ENCODE data around the gene EYA4. TPM values are rescaled to one million over a fixed set of nuclear protein-coding genes. Genes with fewer than 3 reads are reported as not detected.

Gene EYA4
- total RNA-seq, 2 experiments from 2014 or later: not detected

DNA sequence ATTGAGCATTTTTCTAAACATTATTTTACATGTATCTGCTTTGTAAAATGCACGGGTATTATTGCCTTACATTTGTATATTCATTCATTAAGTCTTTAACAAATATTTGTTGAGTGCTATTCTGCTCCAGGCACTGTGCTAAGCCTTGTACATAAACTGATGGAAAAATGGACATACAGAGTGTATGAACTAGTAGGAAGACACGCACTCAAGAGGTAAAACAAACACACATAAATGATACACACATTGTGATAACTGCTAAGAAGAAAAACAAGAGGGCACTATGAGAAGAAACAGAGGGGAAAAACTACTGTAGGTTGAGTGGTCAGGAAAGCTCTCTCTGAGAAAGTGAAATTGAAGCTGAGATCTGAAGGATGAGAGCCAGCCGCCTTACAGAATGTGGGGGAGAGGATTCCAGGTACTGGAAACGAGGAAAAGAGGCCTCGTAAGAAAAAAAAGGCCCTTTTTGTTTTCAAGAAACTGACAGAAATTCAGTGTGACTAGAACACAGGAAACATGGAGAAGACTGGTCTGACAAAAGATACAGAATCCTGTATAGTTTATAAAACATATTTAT lies 117.5 kb downstream of the EYA4 start:
- no peaks in the 10 kb centered on the region for H3K9me3 Mint-ChIP-seq (ENCODE audit: low read depth)
- no peaks in the 10 kb centered on the region for H3K36me3 Mint-ChIP-seq
- no peak overlapping the region for H3K27ac Mint-ChIP-seq
- no peak for DNase-seq
- H3K27me3 Mint-ChIP-seq: no peaks in the 10 kb centered on the region
- no peak for ATAC-seq
- H3K4me3 Mint-ChIP-seq: no peak overlapping the region
- H3K4me1 Mint-ChIP-seq: no peaks in the 10 kb centered on the region
- CTCF ChIA-PET: no interaction called here

DNA sequence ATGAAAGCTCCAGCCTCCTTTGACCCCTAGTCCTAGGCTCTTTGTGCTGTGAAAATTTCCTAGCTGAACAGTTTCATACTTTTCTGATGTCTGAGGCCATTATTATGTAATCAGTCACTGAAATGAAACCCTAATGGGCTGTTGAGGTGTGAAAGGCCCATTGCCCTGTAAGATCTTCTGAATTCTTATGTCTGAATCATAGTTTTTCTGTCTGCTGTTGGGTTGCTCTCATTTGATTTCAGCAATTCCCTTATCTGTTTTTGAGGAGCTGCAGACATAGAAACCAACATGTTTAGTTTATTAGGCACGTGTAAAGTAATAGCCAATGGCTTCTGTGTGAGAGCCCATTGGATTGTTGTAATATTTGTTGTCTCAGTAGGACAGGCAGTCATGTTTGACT lies 118.1 kb downstream of the EYA4 start:
- H3K9me3 Mint-ChIP-seq (ENCODE audit: low read depth): no peaks in the 10 kb centered on the region
- no peak overlapping the region for H3K27ac Mint-ChIP-seq
- H3K36me3 Mint-ChIP-seq: no peaks in the 10 kb centered on the region
- CTCF ChIA-PET: no interaction called here
- no peak overlapping the region for H3K4me3 Mint-ChIP-seq
- DNase-seq (no peak), ATAC-seq (no peak)
- H3K27me3 Mint-ChIP-seq: no peaks in the 10 kb centered on the region
- no peaks in the 10 kb centered on the region for H3K4me1 Mint-ChIP-seq

DNA sequence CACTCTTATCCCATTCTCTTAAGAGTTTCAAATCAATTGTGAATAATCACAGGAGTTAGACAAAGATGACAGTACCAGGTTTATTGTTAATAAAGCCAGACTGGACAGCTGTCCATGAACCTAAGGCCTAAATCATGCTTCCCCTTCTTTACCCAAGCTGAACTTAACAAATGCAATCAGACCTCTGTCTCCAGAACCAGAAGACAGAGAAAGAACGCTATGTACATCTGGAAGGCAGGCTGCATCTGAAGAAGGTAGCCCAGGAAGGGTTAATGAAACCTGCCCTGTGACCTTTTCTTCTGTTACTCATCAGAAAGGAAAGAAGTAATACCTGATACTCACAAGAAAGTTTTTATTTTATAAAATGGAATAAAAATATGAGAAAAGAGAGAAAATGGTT lies 118.6 kb downstream of the EYA4 start:
- Mint-ChIP-seq H3K36me3 (no peaks in the 10 kb centered on the region), H3K27me3 (no peaks in the 10 kb centered on the region)

DNA sequence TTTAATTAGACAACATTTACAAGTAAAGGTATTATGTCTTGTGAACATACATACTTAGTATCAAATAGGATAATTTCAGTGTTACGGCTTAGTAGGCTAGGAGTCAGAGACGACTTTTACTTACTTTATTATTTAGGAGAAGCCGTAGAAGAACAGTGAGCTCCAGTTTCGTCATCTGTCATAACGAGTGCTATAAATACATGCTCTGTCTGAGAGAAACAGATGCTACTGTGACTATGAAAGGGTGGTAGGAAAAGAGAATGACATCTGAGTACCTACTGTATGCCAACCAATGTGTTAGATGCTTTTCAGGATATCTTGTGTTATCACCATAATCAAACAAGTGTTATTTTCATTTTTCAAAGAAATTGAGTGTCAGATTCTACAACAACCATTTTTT lies 119.0 kb downstream of the EYA4 start:
- no peaks in the 10 kb centered on the region for H3K4me1 Mint-ChIP-seq
- no peaks in the 10 kb centered on the region for H3K36me3 Mint-ChIP-seq
- no peaks in the 10 kb centered on the region for H3K9me3 Mint-ChIP-seq (ENCODE audit: low read depth)
- no peak overlapping the region for H3K4me3 Mint-ChIP-seq
- DNase-seq: no peak
- no peaks in the 10 kb centered on the region for H3K27me3 Mint-ChIP-seq
- CTCF ChIA-PET: no interaction called here
- no peak for ATAC-seq
- no peak overlapping the region for H3K27ac Mint-ChIP-seq

More for the DNA sequence above, 118.6 kb downstream of the EYA4 start:
- Mint-ChIP-seq H3K9me3 (ENCODE audit: low read depth) (no peaks in the 10 kb centered on the region), H3K4me1 (no peaks in the 10 kb centered on the region), H3K4me3 (no peak overlapping the region), H3K27ac (no peak overlapping the region)
- CTCF ChIA-PET: no interaction called here
- no peak for ATAC-seq
- DNase-seq: no peak

DNA sequence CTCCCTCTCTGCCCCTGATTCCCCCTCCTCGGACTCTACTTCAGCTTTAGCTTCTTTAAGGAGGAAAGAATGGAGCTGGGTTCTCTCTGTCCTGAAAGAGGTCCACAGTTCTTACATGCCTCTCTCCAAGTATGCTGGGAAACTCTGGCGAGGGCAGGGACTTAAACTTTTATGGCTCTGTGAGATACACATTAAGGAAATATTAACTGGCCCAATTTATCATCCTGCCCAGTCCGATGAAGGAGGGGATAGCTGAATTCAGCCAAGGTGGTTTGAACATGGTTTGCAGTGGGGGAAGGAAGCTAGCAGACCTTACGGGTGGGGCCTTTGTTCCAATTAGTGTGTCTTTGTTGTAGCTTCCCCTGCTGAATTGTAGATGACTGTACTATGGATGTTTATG lies 121.7 kb downstream of the EYA4 start:
- CTCF ChIA-PET: interaction anchor here (1.3 kb wide), 1 partner anchor 9 kb away, joined by 4 read pairs; no protein-coding TSS in a partner anchor
- Mint-ChIP-seq H3K27ac (no peak overlapping the region), H3K4me1 (no peaks in the 10 kb centered on the region), H3K36me3 (no peaks in the 10 kb centered on the region), H3K27me3 (no peaks in the 10 kb centered on the region), H3K9me3 (ENCODE audit: low read depth) (no peaks in the 10 kb centered on the region), H3K4me3 (no peak overlapping the region)
- DNase-seq: no peak
- ATAC-seq: no peak

DNA sequence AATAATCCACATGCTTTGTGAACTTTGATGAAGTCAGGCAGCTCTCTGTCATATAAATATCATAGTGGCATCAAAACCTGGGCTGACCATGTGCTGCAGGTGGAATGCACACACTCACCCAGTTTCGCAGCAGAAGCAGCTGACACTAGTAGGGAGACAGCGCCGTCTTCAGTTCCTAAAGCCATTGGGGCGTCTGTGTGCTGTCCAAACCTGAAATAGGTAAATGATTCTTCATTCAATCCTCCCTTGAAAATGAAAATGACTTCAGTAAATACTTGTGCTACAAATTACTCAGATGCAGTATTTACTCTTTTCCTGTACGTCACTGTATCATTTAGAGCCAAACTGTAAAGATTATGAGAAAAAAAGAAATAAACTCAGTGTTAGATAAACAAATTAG lies 127.5 kb downstream of the EYA4 start:
- Mint-ChIP-seq H3K27me3 (no peaks in the 10 kb centered on the region), H3K4me3 (no peak overlapping the region), H3K36me3 (no peaks in the 10 kb centered on the region), H3K4me1 (no peaks in the 10 kb centered on the region), H3K27ac (no peak overlapping the region), H3K9me3 (ENCODE audit: low read depth) (no peaks in the 10 kb centered on the region)
- no peak for ATAC-seq
- DNase-seq: no peak
- CTCF ChIA-PET: no interaction called here

DNA sequence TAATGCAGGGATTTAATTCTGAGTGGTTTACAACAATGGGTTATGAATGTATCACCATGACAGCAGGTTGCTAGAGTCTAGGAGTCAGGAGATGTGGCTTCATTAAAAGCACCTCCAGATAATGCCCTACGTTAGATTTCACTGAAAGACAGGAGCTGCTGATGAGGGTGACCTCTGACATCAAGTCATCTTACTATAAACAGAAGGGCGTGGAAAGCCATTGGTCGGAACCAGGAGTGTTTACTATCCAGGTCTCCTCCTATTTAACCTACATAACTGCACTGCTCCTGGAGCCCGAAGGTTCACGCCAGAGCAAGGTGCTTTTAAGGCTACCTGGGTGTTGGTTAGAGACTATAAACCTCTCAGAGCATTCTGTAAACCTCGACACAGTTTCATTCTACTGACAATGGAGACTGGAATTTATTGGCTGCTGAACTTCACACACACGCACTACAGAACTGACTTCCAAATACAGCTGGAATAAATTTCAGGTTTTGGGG lies 128.7 kb downstream of the EYA4 start:
- Mint-ChIP-seq H3K27me3 (no peaks in the 10 kb centered on the region), H3K36me3 (no peaks in the 10 kb centered on the region), H3K4me3 (no peak overlapping the region), H3K4me1 (no peaks in the 10 kb centered on the region), H3K9me3 (ENCODE audit: low read depth) (no peaks in the 10 kb centered on the region), H3K27ac (no peak overlapping the region)
- ATAC-seq (no peak), DNase-seq (no peak)
- CTCF ChIA-PET: no interaction called here

DNA sequence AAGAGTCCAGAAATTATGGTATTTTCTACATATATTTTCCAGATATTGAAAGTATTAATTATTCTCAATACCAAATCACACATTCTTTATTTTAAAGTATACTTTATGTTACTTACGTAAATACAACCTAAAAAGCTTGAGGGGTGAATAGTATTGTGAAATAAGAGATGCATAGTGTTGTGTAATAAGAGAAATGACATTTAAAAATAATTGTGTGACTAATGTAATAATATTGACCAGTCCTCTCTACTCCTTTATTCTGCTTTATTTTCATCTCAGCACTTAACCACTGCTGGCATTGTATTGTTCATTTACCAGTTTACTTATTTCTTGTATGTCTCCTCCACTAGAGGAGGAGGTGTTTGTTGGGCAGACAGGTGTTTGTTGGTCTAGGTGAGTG lies 135.6 kb downstream of the EYA4 start:
- H3K9me3 Mint-ChIP-seq (ENCODE audit: low read depth): no peaks in the 10 kb centered on the region
- no peak for DNase-seq
- H3K36me3 Mint-ChIP-seq: no peaks in the 10 kb centered on the region
- no peaks in the 10 kb centered on the region for H3K27me3 Mint-ChIP-seq
- CTCF ChIA-PET: no interaction called here
- H3K4me3 Mint-ChIP-seq: no peak overlapping the region
- no peaks in the 10 kb centered on the region for H3K4me1 Mint-ChIP-seq
- ATAC-seq: no peak
- no peak overlapping the region for H3K27ac Mint-ChIP-seq

DNA sequence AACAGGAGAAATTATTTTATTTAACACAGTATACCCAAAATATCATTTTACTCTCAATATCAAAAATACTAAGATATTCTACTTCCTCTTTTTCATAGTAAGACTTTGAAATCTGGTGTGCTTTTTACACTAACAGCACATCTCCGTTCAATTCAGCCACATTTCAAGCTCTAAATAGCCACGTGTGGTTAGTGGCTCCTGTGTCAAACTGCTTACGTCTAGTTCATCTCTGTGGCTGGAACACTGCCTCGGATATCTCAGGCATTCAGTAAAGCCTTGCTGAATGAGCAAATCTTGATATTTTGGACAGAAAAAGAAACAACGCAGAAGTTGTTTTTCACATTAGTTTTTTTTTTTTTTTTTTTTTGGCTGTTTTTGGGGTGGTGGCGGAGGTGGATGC lies 136.1 kb downstream of the EYA4 start:
- Mint-ChIP-seq H3K9me3 (ENCODE audit: low read depth) (no peaks in the 10 kb centered on the region), H3K27ac (no peak overlapping the region), H3K4me3 (no peak overlapping the region), H3K36me3 (no peaks in the 10 kb centered on the region), H3K27me3 (no peaks in the 10 kb centered on the region), H3K4me1 (no peaks in the 10 kb centered on the region)
- DNase-seq: no peak
- CTCF ChIA-PET: no interaction called here
- ATAC-seq: no peak

DNA sequence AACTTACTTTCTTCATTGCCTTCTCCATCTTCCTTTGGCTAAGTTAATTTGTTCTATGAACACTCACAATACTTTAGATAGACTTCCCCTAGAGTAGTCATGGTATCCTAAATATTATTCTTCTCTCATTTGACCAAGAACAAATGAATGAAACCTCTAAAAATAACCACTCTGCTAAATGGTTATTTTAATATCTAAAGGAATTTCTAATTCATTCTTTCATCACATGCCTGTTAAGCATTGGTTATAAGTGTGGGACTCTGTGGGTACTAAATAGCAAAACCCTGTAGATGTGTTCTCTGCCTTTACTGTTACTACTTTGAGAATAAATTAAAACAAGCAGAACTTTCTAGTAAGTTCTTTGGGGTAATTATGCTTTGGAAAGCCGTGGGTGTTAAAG lies 138.9 kb downstream of the EYA4 start:
- no peak overlapping the region for H3K27ac Mint-ChIP-seq
- H3K27me3 Mint-ChIP-seq: no peaks in the 10 kb centered on the region
- no peak overlapping the region for H3K4me3 Mint-ChIP-seq
- CTCF ChIA-PET: no interaction called here
- H3K36me3 Mint-ChIP-seq: no peaks in the 10 kb centered on the region
- H3K9me3 Mint-ChIP-seq (ENCODE audit: low read depth): no peaks in the 10 kb centered on the region
- no peaks in the 10 kb centered on the region for H3K4me1 Mint-ChIP-seq
- no peak for DNase-seq
- ATAC-seq: no peak

DNA sequence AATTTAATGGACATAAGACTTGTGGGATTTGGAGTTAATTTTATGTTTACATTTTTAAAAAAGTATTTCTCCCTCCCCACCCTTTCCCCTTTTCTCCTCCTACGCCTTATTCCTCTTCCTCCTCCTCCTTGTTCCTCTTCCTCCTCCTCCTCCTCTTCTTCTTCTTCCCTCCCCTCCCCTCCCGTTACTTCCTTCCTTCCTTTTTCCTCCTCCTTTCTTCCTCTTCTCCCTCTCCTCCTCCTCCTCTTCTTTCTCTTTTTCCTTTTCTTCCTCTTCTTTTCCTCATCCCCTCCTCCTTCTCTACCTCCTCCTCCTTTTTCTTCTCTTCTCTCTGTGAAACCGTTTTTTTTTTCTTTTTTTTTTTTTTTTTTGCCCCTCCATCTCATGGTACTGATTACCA lies 139.6 kb downstream of the EYA4 start:
- DNase-seq: no peak
- H3K9me3 Mint-ChIP-seq (ENCODE audit: low read depth): no peaks in the 10 kb centered on the region

DNA sequence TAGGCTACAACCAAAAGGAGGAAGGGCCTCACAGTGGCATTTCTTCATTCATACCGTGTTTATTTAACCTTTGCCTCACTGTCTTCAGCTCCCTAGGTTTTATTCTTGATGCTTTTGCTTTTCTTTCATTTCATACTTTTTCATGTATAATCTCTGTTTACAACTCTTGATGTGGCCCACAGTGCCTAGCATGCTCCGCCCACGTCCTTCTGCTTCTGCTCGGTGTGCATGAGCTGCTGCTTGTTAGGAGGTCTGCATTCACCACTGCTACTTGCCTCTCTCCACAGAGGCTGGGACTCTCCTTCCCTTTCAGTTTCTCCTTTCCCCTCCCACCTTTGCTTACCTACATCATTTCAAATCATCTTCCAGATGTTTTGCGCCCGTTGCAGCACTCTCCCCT lies 147.6 kb downstream of the EYA4 start:
- no peak for ATAC-seq
- no peaks in the 10 kb centered on the region for H3K4me1 Mint-ChIP-seq
- no peak for DNase-seq
- H3K9me3 Mint-ChIP-seq (ENCODE audit: low read depth): no peaks in the 10 kb centered on the region
- H3K36me3 Mint-ChIP-seq: no peaks in the 10 kb centered on the region
- H3K27ac Mint-ChIP-seq: no peak overlapping the region
- CTCF ChIA-PET: interaction anchor here (0.7 kb wide), 1 partner anchor 536 kb away, joined by 4 read pairs; no protein-coding TSS in a partner anchor
- no peak overlapping the region for H3K4me3 Mint-ChIP-seq
- H3K27me3 Mint-ChIP-seq: no peaks in the 10 kb centered on the region

More for the DNA sequence above, 139.6 kb downstream of the EYA4 start:
- no peaks in the 10 kb centered on the region for H3K4me1 Mint-ChIP-seq
- no peaks in the 10 kb centered on the region for H3K27me3 Mint-ChIP-seq
- H3K36me3 Mint-ChIP-seq: no peaks in the 10 kb centered on the region
- CTCF ChIA-PET: no interaction called here
- no peak overlapping the region for H3K4me3 Mint-ChIP-seq
- no peak overlapping the region for H3K27ac Mint-ChIP-seq
- ATAC-seq: no peak

DNA sequence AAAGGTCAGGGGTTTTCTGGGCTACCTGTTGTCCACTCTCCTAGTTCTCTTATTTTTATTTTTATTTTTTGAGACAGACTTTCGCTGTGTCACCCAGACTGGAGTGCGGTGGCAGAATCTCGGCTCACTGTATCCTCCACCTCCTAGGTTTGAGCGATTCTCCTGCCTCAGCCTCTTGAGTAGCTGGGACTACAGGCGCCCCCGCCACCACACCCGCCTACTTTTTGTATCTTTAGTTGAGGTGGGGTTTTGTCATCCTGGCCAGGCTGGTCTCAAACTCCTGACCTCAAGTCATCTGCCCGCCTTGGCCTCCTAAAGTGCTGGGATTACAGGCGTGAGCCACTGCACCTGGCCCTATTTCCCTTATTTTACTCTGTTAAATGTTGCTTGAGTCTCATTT lies 149.0 kb downstream of the EYA4 start:
- Mint-ChIP-seq H3K4me1 (no peaks in the 10 kb centered on the region), H3K9me3 (ENCODE audit: low read depth) (no peaks in the 10 kb centered on the region)

DNA sequence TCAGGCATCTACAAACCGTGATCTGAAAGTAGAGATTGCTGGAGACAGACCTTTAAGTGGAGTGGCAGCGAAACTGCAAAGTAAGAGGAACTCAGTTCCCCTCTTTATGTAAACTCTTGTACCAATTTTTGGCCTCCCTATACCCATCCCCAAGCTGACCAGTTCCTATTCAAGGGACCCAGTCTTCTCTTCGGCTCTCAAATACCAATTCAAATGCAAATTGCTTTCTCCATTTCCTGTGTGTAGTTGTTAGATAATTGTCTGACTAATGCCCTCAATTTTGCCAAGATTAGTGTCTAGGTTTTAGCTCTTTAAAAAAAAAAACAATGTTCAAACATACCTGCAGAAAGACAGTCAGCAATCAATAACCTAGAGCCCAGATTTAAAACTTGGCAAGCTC lies 150.9 kb downstream of the EYA4 start:
- Mint-ChIP-seq H3K4me3 (no peak overlapping the region), H3K27ac (no peak overlapping the region), H3K4me1 (no peaks in the 10 kb centered on the region), H3K27me3 (no peaks in the 10 kb centered on the region), H3K36me3 (no peaks in the 10 kb centered on the region), H3K9me3 (ENCODE audit: low read depth) (no peaks in the 10 kb centered on the region)
- ATAC-seq (no peak), DNase-seq (no peak)
- CTCF ChIA-PET: no interaction called here

More for the DNA sequence above, 149.0 kb downstream of the EYA4 start:
- CTCF ChIA-PET: no interaction called here
- H3K27ac Mint-ChIP-seq: no peak overlapping the region
- H3K4me3 Mint-ChIP-seq: no peak overlapping the region
- no peaks in the 10 kb centered on the region for H3K27me3 Mint-ChIP-seq
- ATAC-seq (no peak), DNase-seq (no peak)
- no peaks in the 10 kb centered on the region for H3K36me3 Mint-ChIP-seq

DNA sequence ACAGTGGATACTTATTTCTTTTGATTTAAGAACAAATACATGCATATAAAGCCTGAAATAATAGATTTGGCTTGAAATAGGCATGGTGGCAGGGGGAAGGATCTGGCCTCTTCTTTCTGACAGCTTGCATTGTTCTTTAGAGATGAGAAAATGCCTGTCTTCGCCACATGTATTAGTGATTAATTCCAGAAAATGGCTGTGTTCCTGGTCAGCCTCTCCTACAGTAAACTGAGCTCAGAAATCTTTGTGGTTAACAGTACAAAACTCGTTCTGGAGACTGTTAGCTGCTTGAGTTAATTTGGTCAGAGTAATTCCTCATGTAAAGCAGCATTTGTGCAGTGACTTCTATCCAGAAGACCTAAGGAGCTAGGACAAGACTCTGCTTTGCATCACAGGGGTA lies 151.5 kb downstream of the EYA4 start:
- DNase-seq: no peak
- Mint-ChIP-seq H3K27me3 (no peaks in the 10 kb centered on the region), H3K27ac (no peak overlapping the region), H3K9me3 (ENCODE audit: low read depth) (no peaks in the 10 kb centered on the region), H3K4me3 (no peak overlapping the region), H3K36me3 (no peaks in the 10 kb centered on the region), H3K4me1 (no peaks in the 10 kb centered on the region)
- CTCF ChIA-PET: no interaction called here
- ATAC-seq: no peak

All from activated CD8-positive, alpha-beta memory T cell treated with anti-CD3 and anti-CD28 coated beads, Interleukin-2, amount 10 ng/mL, durations not matched to agents 7 days and 5 days (primary cell).